Transverse colon (tissue), 4 donors: ENCODE results near the gene MED27. TPM values are rescaled to one million over a fixed set of nuclear protein-coding genes. Genes with fewer than 3 reads are reported as not detected.

ENCODE experiments used
- DNase-seq: peaks from one replicate; pipeline ENCODE4 v3.0.0-alpha.2; 2019
- H3K27ac ChIP-seq, 4 donors: fragments of 200-600 bp; sonication (generic); 2 replicates each; pipeline ENCODE4 v1.5.1; 2016 to 2018; ENCODE audit warnings: inconsistent platforms in 4 of 4
- H3K27me3 ChIP-seq: fragments of 200-600 bp; sonication (generic); 2 replicates; pipeline ENCODE4 v1.5.1; 2017; ENCODE audit warnings: inconsistent platforms
- H3K36me3 ChIP-seq, 4 donors: fragments of 200-600 bp; sonication (generic); 2 replicates each; pipeline ENCODE4 v1.5.1; 2017 to 2019; ENCODE audit warnings: inconsistent platforms in 4 of 4
- H3K4me1 ChIP-seq, 4 donors: fragments of 200-600 bp; sonication (generic); 2 replicates each; pipeline ENCODE4 v1.5.1; 2017 to 2020; ENCODE audit warnings: inconsistent platforms in 4 of 4
- H3K4me3 ChIP-seq, 4 donors: fragments of 200-600 bp; sonication (generic); 1 replicate in 1 of 4; 2 replicates in 3 of 4; pipeline versions ENCODE4 v1.5.1 to v1.6.1; 2017 to 2019; ENCODE audit warnings: inconsistent platforms in 4 of 4
- H3K9me3 ChIP-seq, 2 donors: fragments of 200-600 bp; sonication (generic); 2 replicates each; pipeline ENCODE4 v1.5.1; 2017 to 2019; ENCODE audit warnings: inconsistent platforms in 2 of 2
- EP300 ChIP-seq: sonication (generic); formaldehyde crosslinking; IDR thresholded peaks from one replicate; pipeline ENCODE4 v1.6.1; 2017; ENCODE audit warnings: antibody characterized with exemption, low read depth
- POLR2A ChIP-seq: fragments of 450-650 bp; IDR thresholded peaks from one replicate; pipeline ENCODE4 v1.6.1; 2016; ENCODE audit warnings: antibody characterized with exemption, mild to moderate bottlenecking, moderate library complexity
- POLR2AphosphoS5 ChIP-seq, 3 donors: sonication (generic); formaldehyde crosslinking; IDR thresholded peaks; one replicate each; pipeline ENCODE4 v1.6.1; 2016; ENCODE audit warnings: antibody characterized with exemption in 3 of 3
- WGBS, 2 donors: methylation state at CpG; one replicate each; pipeline ENCODE4 v1.1.5; 2018; ENCODE audit warnings: low coverage in 1 of 2; 5-methylcytosine and 5-hydroxymethylcytosine counted together
- in situ Hi-C, 4 donors: fragments of 200-750 bp; cut with MboI; loops; one replicate each; pipeline versions ENCODE4 v1.15.0 to v1.15.1; 2017; ENCODE audit warnings: low sequenced_read_pairs in 3 of 4, low pct_ligation_motif_present in 1 of 4, low pct_unique_long_range_greater_than_20kb in 1 of 4
- intact Hi-C: fragments of 100-400 bp; cut with DNase I; formaldehyde crosslinking; loops from one replicate; pipeline ENCODE4 v1.15.1; 2023; ENCODE audit warnings: low total_unique reads
- total RNA-seq, 4 donors: library from RNA; depleted of rRNA; stranded (reverse); fragments of >200 nt; gene quantifications; one replicate each; pipeline ENCODE4 v1.1.0, GENCODE V29; 2016
- TF ChIP-seq, protein P1 (sequence below), 5 experiments: fragments of 200-600 bp in 3 of 5; fragments of 450-650 bp in 2 of 5; sonication (generic) in 3 of 5; IDR thresholded peaks; 1 replicate in 2 of 5; 2 replicates in 3 of 5; pipeline ENCODE4 v1.5.1; 2016 to 2017; ENCODE audit warnings: antibody characterized with exemption in 5 of 5, inconsistent platforms in 3 of 5, mild to moderate bottlenecking in 2 of 5, moderate library complexity in 1 of 5

The MED27 gene
- total RNA-seq, 4 donors from 2014 or later: 2.6 to 12.6 (median 7.1) TPM

DNA sequence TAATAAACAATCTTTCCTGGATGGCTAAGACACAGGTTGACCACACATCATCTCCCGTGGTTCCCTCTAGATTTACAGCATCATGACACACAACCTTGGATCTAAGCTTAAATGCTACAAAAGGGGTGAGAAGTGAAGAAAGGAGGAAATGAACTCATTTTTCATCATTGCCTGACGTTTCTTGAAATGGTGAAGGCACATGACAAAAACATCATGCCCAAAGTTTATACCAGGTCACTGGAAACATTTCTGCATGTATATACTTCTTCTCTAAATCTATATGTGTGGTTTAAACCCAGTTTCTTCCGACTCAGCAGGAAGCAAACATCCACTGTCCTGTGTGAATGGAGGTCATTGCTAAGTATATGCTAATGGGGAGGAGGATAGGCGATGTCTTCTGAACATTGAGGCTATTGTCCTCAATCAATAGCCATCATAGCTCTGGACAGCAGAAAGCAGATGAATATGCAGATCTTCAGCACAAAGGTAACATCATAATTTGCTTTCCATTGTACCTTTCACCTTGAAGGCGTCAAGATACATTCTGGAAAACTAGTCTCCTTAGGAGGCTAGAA lies 137.4 kb downstream of the MED27 start:
- Histone ChIP-seq H3K36me3 (peaks cover 0 to 9% (median 0%) of the 10 kb centered on the region in 4 donors), H3K27ac (no peak overlapping the region), H3K9me3 (no peaks in the 10 kb centered on the region), H3K27me3 (no peaks in the 10 kb centered on the region), H3K4me3 (no peak overlapping the region), H3K4me1 (no peaks in the 10 kb centered on the region)
- no peak for DNase-seq
- TF ChIP-seq EP300: no peak
- no peak for TF ChIP-seq POLR2AphosphoS5 (IDR thresholded peaks at IDR 0.05)
- TF ChIP-seq, protein P1, sequence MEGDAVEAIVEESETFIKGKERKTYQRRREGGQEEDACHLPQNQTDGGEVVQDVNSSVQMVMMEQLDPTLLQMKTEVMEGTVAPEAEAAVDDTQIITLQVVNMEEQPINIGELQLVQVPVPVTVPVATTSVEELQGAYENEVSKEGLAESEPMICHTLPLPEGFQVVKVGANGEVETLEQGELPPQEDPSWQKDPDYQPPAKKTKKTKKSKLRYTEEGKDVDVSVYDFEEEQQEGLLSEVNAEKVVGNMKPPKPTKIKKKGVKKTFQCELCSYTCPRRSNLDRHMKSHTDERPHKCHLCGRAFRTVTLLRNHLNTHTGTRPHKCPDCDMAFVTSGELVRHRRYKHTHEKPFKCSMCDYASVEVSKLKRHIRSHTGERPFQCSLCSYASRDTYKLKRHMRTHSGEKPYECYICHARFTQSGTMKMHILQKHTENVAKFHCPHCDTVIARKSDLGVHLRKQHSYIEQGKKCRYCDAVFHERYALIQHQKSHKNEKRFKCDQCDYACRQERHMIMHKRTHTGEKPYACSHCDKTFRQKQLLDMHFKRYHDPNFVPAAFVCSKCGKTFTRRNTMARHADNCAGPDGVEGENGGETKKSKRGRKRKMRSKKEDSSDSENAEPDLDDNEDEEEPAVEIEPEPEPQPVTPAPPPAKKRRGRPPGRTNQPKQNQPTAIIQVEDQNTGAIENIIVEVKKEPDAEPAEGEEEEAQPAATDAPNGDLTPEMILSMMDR (IDR thresholded peaks at IDR 0.05): no peak
- no peak for TF ChIP-seq POLR2A
- WGBS, 2 donors: 85 to 89% methylated on average over 5 of the region's 5 CpGs
- in situ Hi-C loops: no loop called here
- intact Hi-C loops: no loop called here

DNA sequence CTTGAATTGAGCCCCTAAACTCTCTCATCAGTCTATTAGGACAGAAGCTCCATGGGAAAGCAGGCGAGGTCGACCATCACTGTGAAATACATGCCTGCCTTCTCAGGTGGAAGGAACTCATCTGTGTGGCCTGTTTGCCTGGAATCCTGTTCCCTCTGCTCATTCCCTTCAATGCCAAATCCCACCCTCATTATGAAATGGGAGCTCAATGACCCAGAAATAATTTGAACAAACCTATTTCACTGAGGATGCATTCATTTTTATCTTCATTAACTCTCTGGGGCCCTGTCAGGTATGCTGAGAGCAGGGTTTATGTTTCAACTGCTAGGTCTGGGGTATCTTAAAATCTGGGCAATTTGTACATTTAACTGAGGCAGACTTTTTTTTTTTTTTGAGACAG lies 142.2 kb downstream of the MED27 start:
- H3K9me3 ChIP-seq: peaks cover 0 to 4% of the 10 kb centered on the region in 2 donors
- H3K4me3 ChIP-seq: no peak overlapping the region
- DNase-seq: no peak
- peaks cover 0 to 9% (median 0%) of the 10 kb centered on the region in 4 donors for H3K36me3 ChIP-seq
- H3K27ac ChIP-seq: no peak overlapping the region
- intact Hi-C loops: no loop called here
- no peaks in the 10 kb centered on the region for H3K4me1 ChIP-seq
- in situ Hi-C loops: no loop called here
- no peak for TF ChIP-seq POLR2A
- TF ChIP-seq EP300: no peak
- no peak for TF ChIP-seq POLR2AphosphoS5 (IDR thresholded peaks at IDR 0.05)
- TF ChIP-seq, protein P1 (IDR thresholded peaks at IDR 0.05): no peak
- H3K27me3 ChIP-seq: no peaks in the 10 kb centered on the region
- WGBS, 2 donors: 83 to 91% methylated on average over 2 of the region's 2 CpGs

DNA sequence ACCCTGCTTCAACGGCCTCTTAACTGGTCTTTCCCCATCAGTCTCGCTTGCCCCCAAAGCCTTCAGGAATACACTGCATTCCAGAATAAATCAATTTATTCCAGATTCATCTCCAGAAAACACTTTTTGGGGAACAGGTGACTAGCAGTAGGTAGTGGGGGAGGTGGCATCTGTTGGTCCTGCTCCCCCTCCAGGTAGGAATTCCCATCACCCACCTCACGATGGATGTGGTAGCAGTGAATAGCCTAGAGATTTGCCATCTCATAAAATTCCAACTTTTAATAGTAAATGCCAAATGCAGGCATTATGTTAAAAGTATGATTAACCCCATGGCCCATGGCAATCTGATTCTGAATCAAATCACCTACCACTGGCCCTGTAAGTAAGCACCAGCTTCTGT lies 142.7 kb downstream of the MED27 start:
- H3K36me3 ChIP-seq: peaks cover 0 to 9% (median 0%) of the 10 kb centered on the region in 4 donors
- intact Hi-C loops (no loop called here), in situ Hi-C loops (no loop called here)
- DNase-seq: no peak
- WGBS, 2 donors: 98% methylated on average over 3 of the region's 3 CpGs; no CpG with 5 or more reads in 1 of the 2 donors
- no peaks in the 10 kb centered on the region for H3K27me3 ChIP-seq
- H3K9me3 ChIP-seq: peaks cover 0 to 4% of the 10 kb centered on the region in 2 donors
- no peak overlapping the region for H3K4me3 ChIP-seq
- TF ChIP-seq, protein P1 (IDR thresholded peaks at IDR 0.05): no peak
- TF ChIP-seq POLR2A (no peak), POLR2AphosphoS5 (IDR thresholded peaks at IDR 0.05) (no peak), EP300 (no peak)
- H3K4me1 ChIP-seq: no peaks in the 10 kb centered on the region
- no peak overlapping the region for H3K27ac ChIP-seq

DNA sequence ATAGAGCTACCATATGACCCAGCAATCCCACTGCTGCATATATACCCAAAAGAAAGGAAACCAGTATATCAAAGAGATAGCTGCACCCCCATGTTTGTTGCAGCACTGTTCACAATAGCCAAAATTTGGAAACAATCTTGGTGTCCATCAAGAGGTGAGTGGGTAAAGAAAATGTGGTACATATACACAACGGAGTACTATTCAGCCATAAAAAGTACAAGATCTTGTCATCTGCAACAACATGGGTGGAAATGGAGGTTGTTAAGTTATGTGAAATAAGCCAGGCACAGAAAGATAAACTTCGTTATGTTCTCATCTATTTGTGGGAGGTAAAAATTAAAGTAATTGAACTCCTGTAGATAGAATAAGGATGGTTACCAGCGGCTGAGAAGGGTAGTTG lies 145.0 kb downstream of the MED27 start:
- in situ Hi-C loops: no loop called here
- intact Hi-C loops: no loop called here
- Histone ChIP-seq H3K36me3 (peaks cover 0 to 9% (median 0%) of the 10 kb centered on the region in 4 donors), H3K27me3 (no peaks in the 10 kb centered on the region), H3K4me1 (no peaks in the 10 kb centered on the region), H3K9me3 (peaks cover 0 to 4% of the 10 kb centered on the region in 2 donors), H3K4me3 (no peak overlapping the region), H3K27ac (no peak overlapping the region)
- WGBS, 2 donors: 95 to 97% methylated on average over 3 of the region's 3 CpGs
- DNase-seq: no peak
- TF ChIP-seq POLR2AphosphoS5 (IDR thresholded peaks at IDR 0.05): no peak
- TF ChIP-seq, protein P1 (IDR thresholded peaks at IDR 0.05): no peak
- no peak for TF ChIP-seq POLR2A
- no peak for TF ChIP-seq EP300
